PFSK-1 (cell line): Measurements from ENCODE around the gene UBASH3A.

Experiments
- FOXP2 ChIP-seq: optimal IDR thresholded peaks from 2 replicates; pipeline ENCODE3; 2011; ENCODE audit warnings: borderline replicate concordance, control low read depth, inconsistent platforms; ENCODE audit not compliant: insufficient read depth; ENCODE audit errors: extremely low read length, extremely low read depth
- POLR2AphosphoS5 ChIP-seq: IDR thresholded peaks from 2 replicates; pipeline ENCODE4 v1.6.1; 2012; ENCODE audit warnings: low read depth, mild to moderate bottlenecking, control low read depth, low read length, moderate library complexity
- REST ChIP-seq, 2 experiments: IDR thresholded peaks; 2 replicates each; pipeline versions ENCODE4 v1.6.1 to v1.8.0; 2011 to 2012; ENCODE audit warnings: low read depth in 2 of 2, low read length in 2 of 2, control low read depth in 1 of 2, inconsistent platforms in 1 of 2, mild to moderate bottlenecking in 1 of 2, moderate library complexity in 1 of 2; ENCODE audit not compliant: insufficient read depth in 1 of 2
- SIN3A ChIP-seq: IDR thresholded peaks from 2 replicates; pipeline ENCODE4 v1.6.1; 2012; ENCODE audit warnings: mild to moderate bottlenecking, low read length, moderate library complexity, borderline replicate concordance; ENCODE audit not compliant: insufficient read depth
- TAF1 ChIP-seq: IDR thresholded peaks from 2 replicates; pipeline ENCODE4 v1.6.1; 2012; ENCODE audit warnings: low read length, control low read depth, borderline replicate concordance; ENCODE audit not compliant: insufficient read depth

UBASH3A gene

GRCh38 chr21:42406866-42407265 lies 3.2 kb downstream of the UBASH3A start:
- TF ChIP-seq POLR2AphosphoS5 (no peak), SIN3A (no peak), FOXP2 (no peak), REST (IDR thresholded peaks at IDR 0.05; ENCODE audit: insufficient read depth in 1 of 2, low read depth in 2 of 2, low read length in 2 of 2) (no peak), TAF1 (no peak)

GRCh38 chr21:42407476-42407875 lies 3.8 kb downstream of the UBASH3A start:
- TF ChIP-seq REST (IDR thresholded peaks at IDR 0.05; ENCODE audit: insufficient read depth in 1 of 2, low read depth in 2 of 2, low read length in 2 of 2): no peak
- TF ChIP-seq TAF1: no peak
- no peak for TF ChIP-seq FOXP2
- TF ChIP-seq SIN3A: no peak
- no peak for TF ChIP-seq POLR2AphosphoS5

DNA sequence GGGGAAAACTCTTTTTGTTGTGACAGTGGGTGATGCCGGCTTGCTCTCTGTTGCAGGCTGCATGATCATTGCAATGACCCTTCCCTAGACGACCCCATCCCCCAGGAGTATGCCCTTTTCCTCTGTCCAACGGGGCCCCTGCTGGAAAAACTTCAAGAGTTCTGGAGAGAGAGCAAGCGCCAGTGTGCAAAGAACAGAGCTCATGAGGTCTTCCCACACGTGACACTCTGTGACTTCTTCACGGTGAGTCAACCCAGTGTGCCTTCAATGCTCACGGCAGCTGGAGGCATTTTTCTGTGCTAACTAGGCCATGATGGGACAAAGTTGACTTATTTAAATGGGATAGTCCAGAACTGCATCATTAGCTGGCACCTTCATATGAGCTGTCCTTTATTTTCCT lies 5.7 kb downstream of the UBASH3A start:
- TF ChIP-seq FOXP2 (no peak), SIN3A (no peak), REST (IDR thresholded peaks at IDR 0.05; ENCODE audit: insufficient read depth in 1 of 2, low read depth in 2 of 2, low read length in 2 of 2) (no peak)

DNA sequence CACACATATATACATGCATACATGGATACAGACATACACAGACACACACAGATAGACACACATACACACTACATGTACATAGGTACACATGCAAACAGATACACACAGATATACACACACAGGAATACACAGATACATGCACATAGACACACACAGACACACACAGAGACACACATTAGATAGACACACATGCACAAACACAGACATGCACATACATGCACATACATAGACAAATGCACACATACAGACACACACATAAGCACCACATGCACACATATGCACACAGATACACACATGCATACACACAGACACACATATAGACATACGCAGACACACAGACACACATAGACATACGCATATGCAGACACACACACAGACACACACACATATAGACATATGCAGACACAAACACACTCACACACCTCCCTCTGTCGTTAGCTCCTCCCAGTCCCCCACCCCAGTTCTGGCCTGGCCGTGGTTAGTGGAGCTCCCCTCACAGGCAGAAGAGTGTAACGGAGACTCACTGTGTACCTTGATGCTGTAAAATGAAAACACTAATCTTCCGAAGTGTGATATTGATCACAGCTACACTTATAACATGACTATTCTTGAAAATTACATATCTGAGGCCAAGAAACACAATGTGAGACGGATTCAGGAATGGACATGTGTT lies 7.6 kb downstream of the UBASH3A start:
- TF ChIP-seq SIN3A: no peak
- TF ChIP-seq TAF1: no peak
- TF ChIP-seq REST (IDR thresholded peaks at IDR 0.05; ENCODE audit: insufficient read depth in 1 of 2, low read depth in 2 of 2, low read length in 2 of 2): no peak
- no peak for TF ChIP-seq POLR2AphosphoS5
- TF ChIP-seq FOXP2: no peak

DNA sequence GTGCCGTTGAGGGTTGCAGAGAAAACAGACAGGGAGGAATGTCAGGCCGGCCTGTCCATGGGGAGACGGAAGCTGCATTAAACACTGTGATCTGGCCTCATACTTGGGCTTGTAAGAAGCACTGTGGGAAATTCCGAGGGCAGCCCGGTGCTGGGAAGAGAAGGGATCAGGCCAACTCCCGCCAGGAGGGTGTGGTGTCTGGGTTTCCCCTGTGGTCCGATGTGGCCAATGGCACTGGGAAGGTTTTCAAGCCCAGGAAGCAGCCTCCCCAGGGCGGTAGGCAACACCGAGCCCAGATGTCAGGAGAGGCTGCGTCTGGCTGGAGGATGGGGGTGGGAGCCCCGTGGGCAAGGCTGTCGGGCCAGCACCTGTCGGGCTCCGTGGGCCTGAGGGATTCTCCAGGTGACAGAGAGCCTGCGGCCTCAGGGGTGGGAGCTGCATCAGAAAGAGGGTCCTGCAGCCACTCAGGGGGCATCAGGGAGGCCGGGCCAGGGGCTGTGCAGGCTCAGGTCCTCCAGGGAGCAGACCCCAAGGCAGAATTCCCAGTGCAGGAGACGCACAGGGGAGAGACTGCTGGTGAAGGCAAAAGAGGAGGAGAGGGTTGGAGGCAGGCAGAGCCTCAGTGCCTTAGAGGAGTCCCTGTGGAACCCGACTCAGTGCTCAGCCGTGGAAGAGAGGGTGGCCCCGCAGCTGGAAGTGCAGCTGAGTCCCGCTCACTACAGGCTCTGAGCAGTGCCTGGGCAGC lies 8.4 kb downstream of the UBASH3A start:
- no peak for TF ChIP-seq REST (IDR thresholded peaks at IDR 0.05; ENCODE audit: insufficient read depth in 1 of 2, low read depth in 2 of 2, low read length in 2 of 2)
- no peak for TF ChIP-seq SIN3A
- no peak for TF ChIP-seq POLR2AphosphoS5
- TF ChIP-seq TAF1: no peak
- no peak for TF ChIP-seq FOXP2
